Esophagus squamous epithelium (tissue), 5 donors: ENCODE measurements around the gene RHOBTB1. TPM values are rescaled to one million over a fixed set of nuclear protein-coding genes. Genes with fewer than 3 reads are reported as not detected.

Experiments
- DNase-seq: peaks from one replicate; lab custom pipeline; 2025; lab: John Stamatoyannopoulos, UW
- H3K27ac ChIP-seq, 4 donors: fragments of 200-600 bp; sonication (generic); one replicate each; pipeline ENCODE4 v1.5.1; 2016 to 2019; ENCODE audit warnings: mild to moderate bottlenecking in 1 of 4
- H3K27me3 ChIP-seq, 4 donors: fragments of 200-600 bp; sonication (generic); 1 replicate in 3 of 4; 2 replicates in 1 of 4; pipeline versions ENCODE4 v1.5.1 to v1.6.0; 2017 to 2021; ENCODE audit warnings: antibody characterized with exemption in 1 of 4
- H3K36me3 ChIP-seq, 3 donors: fragments of 200-600 bp; sonication (generic); one replicate each; pipeline ENCODE4 v1.5.1; 2016 to 2019
- H3K4me1 ChIP-seq, 3 donors: fragments of 200-600 bp; sonication (generic); one replicate each; pipeline ENCODE4 v1.5.1; 2017 to 2019
- H3K4me3 ChIP-seq, 4 donors: fragments of 200-600 bp; sonication (generic); 1 replicate in 3 of 4; 2 replicates in 1 of 4; pipeline ENCODE4 v1.5.1; 2016 to 2019; ENCODE audit warnings: mild to moderate bottlenecking in 2 of 4, moderate library complexity in 1 of 4
- H3K9me3 ChIP-seq, 3 donors: fragments of 200-600 bp; sonication (generic); one replicate each; pipeline ENCODE4 v1.5.1; 2016 to 2019
- CTCF ChIP-seq, 6 experiments: fragments of 450-650 bp in 4 of 6; fragments of 200-600 bp in 2 of 6; sonication (generic) in 2 of 6; IDR thresholded peaks; one replicate each; pipeline ENCODE4 v1.5.1; 2016 to 2019; ENCODE audit warnings: antibody characterized with exemption in 6 of 6, mild to moderate bottlenecking in 4 of 6, moderate library complexity in 4 of 6
- POLR2A ChIP-seq, 4 donors: fragments of 450-650 bp; IDR thresholded peaks; one replicate each; pipeline ENCODE4 v1.6.1; 2017; ENCODE audit warnings: antibody characterized with exemption in 4 of 4, mild to moderate bottlenecking in 4 of 4, moderate library complexity in 3 of 4
- WGBS, 2 donors: methylation state at CpG; one replicate each; pipeline ENCODE4 v1.1.5; 2018; 5-methylcytosine and 5-hydroxymethylcytosine counted together
- intact Hi-C: fragments of 100-400 bp; cut with DNase I; formaldehyde crosslinking; loops from one replicate; pipeline ENCODE4 v1.15.0; 2022
- total RNA-seq, 4 donors: library from RNA; depleted of rRNA; stranded (reverse); fragments of >200 nt; gene quantifications; one replicate each; pipeline ENCODE4 v1.1.0, GENCODE V29; 2016
- donor health status: DM: yes; HTN: yes; CAD: no.

The RHOBTB1 gene
- total RNA-seq, 4 donors from 2014 or later = 0.11 to 3.4 (median 1.4) TPM

DNA sequence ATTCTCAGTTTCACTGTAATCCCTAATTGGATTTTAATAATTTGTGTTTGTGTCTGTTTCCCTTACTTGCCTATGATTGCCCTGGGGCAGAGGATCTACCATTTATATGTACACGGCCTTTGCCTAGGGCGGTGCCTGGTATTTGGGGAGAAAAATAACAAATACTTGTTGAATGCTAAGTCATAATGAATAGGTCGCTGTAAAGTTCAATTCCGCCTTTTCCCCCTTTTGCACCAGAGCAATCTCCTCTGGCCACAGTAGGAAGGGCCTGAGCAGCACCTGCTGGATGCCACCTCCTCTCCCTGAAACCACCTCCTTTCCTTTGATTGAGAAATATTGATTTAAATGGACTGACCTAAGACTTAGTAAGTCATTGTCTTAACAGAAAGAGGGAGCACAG is 70.2 kb downstream of the RHOBTB1 start:
- Histone ChIP-seq H3K27me3 (no peaks in the 10 kb centered on the region), H3K4me3 (no peak overlapping the region), H3K9me3 (no peaks in the 10 kb centered on the region), H3K4me1 (peaks cover 0 to 12% (median 0%) of the 10 kb centered on the region in 3 donors), H3K27ac (no peak overlapping the region), H3K36me3 (peaks cover 0 to 15% (median 0%) of the 10 kb centered on the region in 3 donors)
- DNase-seq = no peak
- TF ChIP-seq CTCF (IDR thresholded peaks at IDR 0.05) (no peak), POLR2A (IDR thresholded peaks at IDR 0.05) (no peak)
- intact Hi-C loops = no loop called here
- 77 to 84% methylated on average over 2 to 4 of the region's 4 CpGs for WGBS, 2 donors

DNA sequence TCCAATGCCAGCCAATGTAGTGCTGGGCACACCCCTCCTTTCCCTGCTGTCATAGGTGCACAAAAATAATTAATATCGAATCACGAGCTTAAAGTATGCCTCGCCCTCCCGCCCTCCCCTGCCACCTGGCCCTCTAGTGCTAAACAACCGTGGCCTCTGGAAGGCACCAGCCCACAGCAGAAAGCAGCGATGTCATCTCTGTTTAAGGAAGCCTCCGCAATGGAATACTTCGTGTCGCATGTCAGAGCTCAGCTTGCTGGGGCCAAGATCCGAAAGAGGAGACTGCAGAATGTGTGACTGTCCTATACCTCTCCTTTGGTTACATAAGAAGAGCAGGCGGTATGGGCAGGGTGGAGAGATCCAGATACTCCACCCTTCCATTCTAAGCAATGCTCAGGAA is 71.5 kb downstream of the RHOBTB1 start:
- 87 to 93% methylated on average over 9 to 11 of the region's 11 CpGs for WGBS, 2 donors
- H3K9me3 ChIP-seq = no peaks in the 10 kb centered on the region
- no peak for DNase-seq
- no peak overlapping the region for H3K27ac ChIP-seq
- H3K36me3 ChIP-seq = peaks cover 0 to 15% (median 0%) of the 10 kb centered on the region in 3 donors
- H3K27me3 ChIP-seq = no peaks in the 10 kb centered on the region
- no peak overlapping the region for H3K4me3 ChIP-seq
- peaks cover 0 to 6% (median 0%) of the 10 kb centered on the region in 3 donors for H3K4me1 ChIP-seq
- no peak for TF ChIP-seq CTCF (IDR thresholded peaks at IDR 0.05)
- TF ChIP-seq POLR2A (IDR thresholded peaks at IDR 0.05) = no peak
- intact Hi-C loops = no loop called here

DNA sequence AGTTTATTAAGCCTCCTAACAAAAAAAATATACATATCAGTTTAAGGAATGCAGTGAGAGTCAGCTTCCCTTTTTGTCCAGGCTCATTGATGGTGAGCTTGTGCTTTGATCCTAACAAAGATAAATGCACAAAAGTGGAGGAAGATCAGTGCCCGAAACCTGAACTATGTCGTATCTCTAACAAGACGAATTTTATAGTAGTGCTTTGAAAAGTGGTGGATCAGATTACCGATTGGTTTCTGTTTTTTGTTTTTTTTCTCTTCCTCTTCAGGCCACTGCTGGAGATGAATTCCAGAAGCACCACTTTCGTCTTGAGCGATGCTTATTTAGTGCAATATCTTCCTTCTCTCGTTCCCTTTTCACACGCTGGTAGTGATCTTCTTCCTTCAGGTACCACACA is 72.8 kb downstream of the RHOBTB1 start:
- H3K27ac ChIP-seq = no peak overlapping the region
- TF ChIP-seq POLR2A (IDR thresholded peaks at IDR 0.05) (no peak), CTCF (IDR thresholded peaks at IDR 0.05) (no peak)
- DNase-seq = no peak

DNA sequence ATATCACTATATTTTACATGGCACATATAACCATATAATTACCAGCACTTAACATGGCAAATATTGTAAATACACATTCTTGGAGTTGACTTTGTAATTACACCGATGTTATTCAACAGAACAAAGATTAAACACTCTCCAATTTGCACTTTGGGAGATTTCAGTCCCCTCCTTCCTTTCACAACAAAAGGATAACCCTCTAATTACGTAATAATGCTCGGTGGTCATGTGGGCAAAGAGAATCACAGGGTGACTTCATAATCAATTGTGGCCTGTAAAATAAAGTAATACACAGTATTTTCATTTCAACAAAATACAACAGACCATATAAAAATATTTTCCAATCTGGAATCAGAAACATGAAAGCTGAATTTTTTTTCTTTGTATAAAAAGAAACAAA is 73.2 kb downstream of the RHOBTB1 start:
- 75 to 78% methylated on average over 3 of the region's 3 CpGs for WGBS, 2 donors
- no peak for DNase-seq
- Histone ChIP-seq H3K27me3 (no peaks in the 10 kb centered on the region), H3K9me3 (no peaks in the 10 kb centered on the region), H3K4me1 (peaks cover 0 to 4% (median 0%) of the 10 kb centered on the region in 3 donors), H3K36me3 (peaks cover 0 to 15% (median 0%) of the 10 kb centered on the region in 3 donors), H3K27ac (no peak overlapping the region), H3K4me3 (no peak overlapping the region)
- TF ChIP-seq POLR2A (IDR thresholded peaks at IDR 0.05) (no peak), CTCF (IDR thresholded peaks at IDR 0.05) (no peak)
- intact Hi-C loops = no loop called here

More for the DNA sequence above, 72.8 kb downstream of the RHOBTB1 start:
- intact Hi-C loops = no loop called here
- Histone ChIP-seq H3K4me1 (peaks cover 0 to 4% (median 0%) of the 10 kb centered on the region in 3 donors), H3K9me3 (no peaks in the 10 kb centered on the region), H3K4me3 (no peak overlapping the region), H3K27me3 (no peaks in the 10 kb centered on the region), H3K36me3 (peaks cover 0 to 15% (median 0%) of the 10 kb centered on the region in 3 donors)
- 80 to 92% methylated on average over 8 of the region's 8 CpGs for WGBS, 2 donors

GRCh38 chr10:60870416-60870728 is 73.6 kb downstream of the RHOBTB1 start:
- WGBS, 2 donors = 92 to 100% methylated on average over 2 of the region's 2 CpGs
- intact Hi-C loops = no loop called here
- H3K27me3 ChIP-seq = no peaks in the 10 kb centered on the region
- DNase-seq = no peak
- H3K4me3 ChIP-seq = no peak overlapping the region
- peaks cover 0 to 4% (median 0%) of the 10 kb centered on the region in 3 donors for H3K4me1 ChIP-seq
- H3K27ac ChIP-seq = no peak overlapping the region
- peaks cover 0 to 15% (median 0%) of the 10 kb centered on the region in 3 donors for H3K36me3 ChIP-seq
- TF ChIP-seq CTCF (IDR thresholded peaks at IDR 0.05) (no peak), POLR2A (IDR thresholded peaks at IDR 0.05) (no peak)
- H3K9me3 ChIP-seq = no peaks in the 10 kb centered on the region
